Omental fat pad (tissue), 4 donors: ENCODE measurements around the gene HHATL. TPM values are rescaled to one million over a fixed set of nuclear protein-coding genes. Genes with fewer than 3 reads are reported as not detected.

Experiments used
- ATAC-seq: fragments of 150-250 bp; one replicate; pipeline ENCODE4 v1.9.1; 2016; ENCODE audit warnings: mild to moderate bottlenecking, moderate library complexity; ENCODE audit not compliant: low FRiP score
- DNase-seq: peaks from one replicate; pipeline ENCODE4 v3.0.0-alpha.2; 2019; ENCODE audit warnings: low spot score
- total RNA-seq, 4 donors: library from RNA; depleted of rRNA; stranded (reverse); fragments of >200 nt; gene quantifications; one replicate each; pipeline ENCODE4 v1.1.0, GENCODE V29; 2016
- TF ChIP-seq, protein P1 (sequence below), 3 donors: fragments of 450-650 bp; IDR thresholded peaks; one replicate each; pipeline ENCODE4 v1.5.1; 2016 to 2017; ENCODE audit warnings: antibody characterized with exemption in 3 of 3, mild to moderate bottlenecking in 3 of 3, moderate library complexity in 2 of 3

HHATL gene
- total RNA-seq, 4 donors from 2014 or later: not detected

DNA sequence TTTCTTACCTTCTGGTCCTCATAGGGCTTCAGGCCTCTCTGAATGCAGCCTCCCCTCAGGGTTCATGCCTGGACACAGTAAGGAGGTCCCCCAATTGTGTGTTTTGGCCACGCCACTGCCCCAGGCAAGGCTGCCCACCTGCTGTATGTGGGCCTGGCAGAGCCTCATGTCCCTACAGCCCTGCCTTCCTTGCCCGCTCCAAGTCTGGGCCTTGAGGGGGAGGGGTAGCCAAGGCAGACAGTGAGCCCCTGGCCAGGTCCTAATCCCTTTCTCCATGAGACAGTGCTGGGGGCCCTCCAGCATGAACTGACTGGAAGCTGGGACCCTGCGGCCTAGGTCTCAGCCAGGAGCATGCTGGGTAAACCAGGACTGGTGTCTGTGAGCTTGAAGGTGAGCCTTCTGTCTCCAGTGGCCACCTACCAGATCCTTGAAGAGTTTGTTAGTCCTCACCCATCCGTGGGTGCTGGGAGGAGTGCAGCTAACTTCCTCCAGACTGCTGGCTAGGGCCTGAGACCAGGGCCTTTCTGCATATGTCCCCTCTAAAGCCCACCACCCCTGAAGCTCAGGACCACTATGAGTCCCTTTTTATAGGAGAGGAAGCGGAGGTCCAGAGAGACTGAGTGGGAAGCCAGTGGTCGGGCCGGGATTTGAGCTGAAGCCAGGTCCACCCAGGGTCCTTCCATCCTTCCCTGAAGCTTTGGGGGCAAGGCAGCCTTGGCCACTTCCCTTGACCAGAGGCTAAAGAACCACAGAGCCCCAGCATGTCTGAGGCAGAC, 40.4 kb downstream of the HHATL start:
- ATAC-seq (no peak), DNase-seq (no peak)
- TF ChIP-seq, protein P1, sequence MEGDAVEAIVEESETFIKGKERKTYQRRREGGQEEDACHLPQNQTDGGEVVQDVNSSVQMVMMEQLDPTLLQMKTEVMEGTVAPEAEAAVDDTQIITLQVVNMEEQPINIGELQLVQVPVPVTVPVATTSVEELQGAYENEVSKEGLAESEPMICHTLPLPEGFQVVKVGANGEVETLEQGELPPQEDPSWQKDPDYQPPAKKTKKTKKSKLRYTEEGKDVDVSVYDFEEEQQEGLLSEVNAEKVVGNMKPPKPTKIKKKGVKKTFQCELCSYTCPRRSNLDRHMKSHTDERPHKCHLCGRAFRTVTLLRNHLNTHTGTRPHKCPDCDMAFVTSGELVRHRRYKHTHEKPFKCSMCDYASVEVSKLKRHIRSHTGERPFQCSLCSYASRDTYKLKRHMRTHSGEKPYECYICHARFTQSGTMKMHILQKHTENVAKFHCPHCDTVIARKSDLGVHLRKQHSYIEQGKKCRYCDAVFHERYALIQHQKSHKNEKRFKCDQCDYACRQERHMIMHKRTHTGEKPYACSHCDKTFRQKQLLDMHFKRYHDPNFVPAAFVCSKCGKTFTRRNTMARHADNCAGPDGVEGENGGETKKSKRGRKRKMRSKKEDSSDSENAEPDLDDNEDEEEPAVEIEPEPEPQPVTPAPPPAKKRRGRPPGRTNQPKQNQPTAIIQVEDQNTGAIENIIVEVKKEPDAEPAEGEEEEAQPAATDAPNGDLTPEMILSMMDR (IDR thresholded peaks at IDR 0.05): no peak

DNA sequence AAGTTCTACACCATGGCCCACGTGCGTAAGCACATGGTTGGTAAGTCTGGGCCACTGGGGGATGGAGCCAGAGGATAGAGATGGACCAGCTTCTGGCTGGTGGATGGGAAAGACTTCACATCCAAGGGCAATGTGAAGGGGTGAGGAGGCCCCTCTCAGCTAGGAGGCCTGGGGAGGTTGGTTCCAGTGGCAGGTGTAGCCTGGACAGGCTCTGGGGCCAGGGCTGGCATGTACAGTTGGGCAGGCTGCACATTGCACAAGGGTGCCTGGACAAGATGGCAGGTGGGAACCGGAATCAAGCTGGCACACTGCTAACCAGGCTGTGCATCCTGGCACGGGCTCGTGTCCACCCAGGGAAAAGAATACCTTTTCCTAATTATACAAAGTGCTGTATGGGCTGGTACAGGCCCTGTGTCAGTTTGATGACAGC, 41.0 kb downstream of the HHATL start:
- TF ChIP-seq, protein P1 (IDR thresholded peaks at IDR 0.05): no peak
- DNase-seq: no peak
- ATAC-seq: no peak

DNA sequence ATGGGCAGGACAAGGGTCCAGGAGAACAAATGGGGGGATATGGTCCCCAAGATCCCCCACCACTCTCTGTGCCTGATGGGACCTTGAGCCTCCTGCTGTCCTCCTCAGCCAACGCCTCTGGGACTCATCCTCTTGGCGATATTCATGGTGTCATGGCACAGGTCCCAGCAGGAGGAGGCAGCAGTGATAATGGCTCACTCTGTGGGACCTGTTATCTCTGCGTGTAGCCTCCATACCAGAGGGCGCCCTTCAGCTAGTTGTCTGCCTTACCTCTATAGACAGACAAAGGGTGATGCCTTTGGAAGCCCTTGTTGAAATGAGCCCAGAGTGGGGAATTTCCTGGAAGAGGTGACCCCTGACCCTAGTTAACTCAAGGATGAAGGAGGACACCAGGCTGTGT, 41.7 kb downstream of the HHATL start:
- ATAC-seq: no peak
- no peak for DNase-seq
- TF ChIP-seq, protein P1 (IDR thresholded peaks at IDR 0.05): no peak

DNA sequence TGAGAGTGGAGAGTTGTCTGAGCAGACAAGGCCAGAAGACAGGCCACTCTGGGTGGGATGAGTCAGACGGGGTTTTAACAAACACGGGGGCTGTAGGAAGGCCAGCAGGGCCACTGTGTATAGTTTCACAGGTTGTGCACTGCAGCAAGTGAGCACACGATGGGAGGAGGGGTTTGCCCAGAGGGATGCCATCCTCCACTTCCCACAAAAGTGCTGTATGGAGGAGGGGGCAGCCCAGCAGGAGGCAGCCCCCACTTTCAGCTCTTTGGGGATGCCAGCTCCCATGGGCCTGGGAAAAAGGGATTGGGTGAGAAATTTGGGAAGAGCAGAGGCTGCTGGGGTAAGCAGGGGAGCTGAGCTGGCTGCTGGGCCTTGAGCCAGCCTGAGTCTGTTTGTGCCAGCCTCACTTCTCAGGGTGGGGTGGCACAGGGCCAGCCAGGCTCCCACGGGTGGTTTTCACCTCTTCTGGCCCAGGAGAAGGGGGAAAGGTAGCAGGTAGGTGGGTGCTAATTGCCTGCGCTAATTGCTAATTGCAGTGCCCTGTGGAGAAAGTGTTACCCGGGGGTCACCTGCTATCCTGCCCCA, 42.4 kb downstream of the HHATL start:
- ATAC-seq (no peak), DNase-seq (no peak)
- TF ChIP-seq, protein P1 (IDR thresholded peaks at IDR 0.05): no peak

DNA sequence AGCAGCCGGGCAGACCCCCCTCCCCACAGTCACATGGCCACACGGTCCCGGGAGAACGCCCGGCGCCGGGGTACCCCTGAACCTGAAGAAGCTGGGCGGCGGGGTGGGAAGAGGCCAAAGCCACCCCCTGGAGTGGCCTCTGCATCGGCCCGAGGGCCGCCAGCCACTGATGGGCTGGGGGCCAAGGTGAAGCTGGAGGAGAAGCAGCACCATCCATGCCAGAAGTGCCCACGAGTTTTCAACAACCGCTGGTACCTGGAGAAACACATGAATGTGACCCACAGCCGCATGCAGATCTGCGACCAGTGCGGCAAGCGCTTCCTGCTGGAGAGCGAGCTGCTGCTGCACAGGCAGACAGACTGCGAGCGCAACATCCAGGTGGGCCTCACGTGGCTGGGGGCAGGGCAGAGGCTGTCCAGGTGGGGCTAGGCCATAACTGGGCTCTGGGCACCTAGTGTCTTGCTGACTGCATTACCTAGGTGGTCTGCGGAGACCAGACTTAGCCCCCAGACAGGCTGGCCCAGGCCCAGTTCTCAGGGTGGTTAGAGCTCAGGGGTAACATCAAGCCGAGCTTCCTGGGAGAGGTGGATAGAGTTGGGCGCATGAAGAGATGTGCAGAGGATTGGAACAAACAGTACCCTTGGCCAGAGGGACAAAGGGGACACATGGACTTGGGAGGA, 43.0 kb downstream of the HHATL start:
- no peak for DNase-seq

DNA sequence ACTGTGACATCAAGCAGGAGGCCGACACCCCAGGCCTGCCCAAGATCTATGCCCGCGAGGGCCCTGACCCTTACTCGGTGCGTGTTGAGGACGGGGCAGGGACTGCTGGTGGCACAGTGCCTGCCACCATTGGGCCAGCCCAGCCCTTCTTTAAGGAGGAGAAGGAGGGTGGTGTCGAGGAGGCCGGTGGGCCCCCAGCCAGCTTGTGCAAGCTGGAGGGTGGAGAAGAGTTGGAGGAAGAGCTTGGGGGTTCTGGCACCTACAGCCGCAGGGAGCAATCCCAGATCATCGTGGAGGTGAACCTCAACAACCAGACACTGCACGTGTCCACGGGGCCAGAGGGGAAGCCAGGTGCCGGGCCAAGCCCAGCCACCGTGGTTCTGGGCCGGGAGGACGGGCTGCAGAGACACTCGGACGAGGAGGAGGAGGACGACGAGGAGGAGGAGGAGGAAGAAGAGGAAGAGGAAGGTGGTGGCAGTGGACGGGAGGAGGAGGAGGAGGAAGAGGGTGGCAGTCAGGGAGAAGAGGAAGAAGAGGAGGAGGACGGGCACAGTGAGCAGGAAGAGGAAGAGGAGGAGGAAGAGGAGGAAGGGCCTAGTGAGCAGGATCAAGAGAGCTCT, 43.7 kb downstream of the HHATL start:
- no peak for DNase-seq
- ATAC-seq: no peak
- TF ChIP-seq, protein P1 (IDR thresholded peaks at IDR 0.05): no peak

More for the DNA sequence above, 43.0 kb downstream of the HHATL start:
- ATAC-seq: no peak
- TF ChIP-seq, protein P1 (IDR thresholded peaks at IDR 0.05): no peak
